ENCODE data around the gene ZFYVE28. TPM values are rescaled to one million over a fixed set of nuclear protein-coding genes. Genes with fewer than 3 reads are reported as not detected.

ZFYVE28 gene
- total and polyA plus RNA-seq, 10 of the 15 experiments (the other 5 are each of a cell fraction or from before 2014, with no cell fraction given) = 0.06 to 1.9 (median 0.22) TPM; not detected in 1

DNA sequence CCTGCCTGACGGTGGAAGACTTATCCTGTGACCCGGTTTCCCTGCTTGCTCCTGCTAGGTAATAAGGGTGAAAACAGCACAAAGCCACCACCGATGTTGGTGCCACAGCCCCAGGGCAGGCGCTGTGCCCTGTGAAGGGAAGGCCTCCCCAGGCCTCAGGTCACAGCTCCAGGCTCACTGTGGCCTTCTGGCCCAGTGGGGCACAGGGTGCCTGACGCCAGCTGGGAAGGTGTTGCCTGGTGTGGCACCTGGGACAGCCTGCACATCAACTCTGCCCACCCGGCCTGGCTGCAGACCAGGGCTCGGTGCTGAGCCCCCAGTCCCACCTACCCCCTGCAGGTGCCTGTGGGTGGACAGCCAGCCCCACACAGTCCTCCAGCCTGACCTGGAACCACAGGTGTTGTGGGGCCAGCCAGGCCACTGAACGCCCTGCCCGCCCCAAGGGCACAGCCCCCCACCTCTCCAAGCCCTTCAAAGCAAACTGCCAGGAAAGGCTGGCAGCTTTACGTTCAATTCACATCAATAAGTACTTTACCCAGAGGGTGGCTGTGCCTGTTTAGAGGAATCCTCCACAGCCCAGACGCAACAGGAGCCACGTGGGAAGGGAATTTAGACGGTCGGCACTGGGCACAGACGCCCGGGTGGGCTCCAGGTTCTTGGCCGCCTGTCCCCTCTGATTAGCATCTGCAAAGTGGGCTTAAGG, 54.3 kb downstream of the ZFYVE28 start:
- no peaks in the 10 kb centered on the region; the same call in 2 of the 3 replicates for H3K9me3 ChIP-seq (replicated peaks; ENCODE audit: control insufficient read depth, insufficient read depth, low read length)
- DNase-seq (ENCODE audit: low read depth, low spot score) (no peak), FAIRE-seq (no peak), ATAC-seq (no peak)
- ChIA-PET RAD21 (ENCODE audit: unreplicated experiment) (no interaction called here), CTCF (no interaction called here), SMC1A (ENCODE audit: uncharacterized antibody, unreplicated experiment) (no interaction called here), POLR2A (no interaction called here)
- H3K27ac ChIP-seq (ENCODE audit: control insufficient read depth, insufficient read depth) = no peak overlapping the region
- no peak overlapping the region for H3K4me2 ChIP-seq (ENCODE audit: control insufficient read depth, insufficient read depth)
- in situ Hi-C loops (cut with MboI) = no loop called here
- H3K79me2 ChIP-seq (ENCODE audit: control insufficient read depth, insufficient read depth, low read length) = no peaks in the 10 kb centered on the region
- no peaks in the 10 kb centered on the region for H4K20me1 ChIP-seq (ENCODE audit: control insufficient read depth, insufficient read depth)
- no peak overlapping the region for H3K4me3 ChIP-seq
- no peaks in the 10 kb centered on the region for H3K36me3 ChIP-seq (ENCODE audit: control insufficient read depth in 2 of 2, insufficient read depth in 2 of 2, low read length in 1 of 2)
- intact Hi-C loops (cut with micrococcal nuclease; ENCODE audit: unreplicated experiment) = no loop called here
- 56% methylated on average over 17 of the region's 17 CpGs for WGBS (ENCODE audit: insufficient coverage, insufficient replicate concordance, low lambda C conversion rate, missing lambda C conversion rate)
- no TSS peak for BruUV-seq (replicated peaks)
- no peaks in the 10 kb centered on the region for H3K4me1 ChIP-seq (ENCODE audit: control insufficient read depth, insufficient read depth, low read length)
- no peaks in the 10 kb centered on the region for H3K27me3 ChIP-seq (replicated peaks in 1 of 2; ENCODE audit: control insufficient read depth in 2 of 2, insufficient read depth in 2 of 2, low read length in 1 of 2)
- TF ChIP-seq JUNB (IDR thresholded peaks at IDR 0.05) (no peak), KLF5 (IDR thresholded peaks at IDR 0.05; ENCODE audit: partially characterized antibody) (no peak), ZNF217 (IDR thresholded peaks at IDR 0.05) (no peak), SREBF1 (IDR thresholded peaks at IDR 0.05; ENCODE audit: low read length) (no peak), EGR1 (IDR thresholded peaks at IDR 0.05; ENCODE audit: borderline replicate concordance in 1 of 2, low read depth in 2 of 2, low read length in 2 of 2) (no peak), YBX1 (IDR thresholded peaks at IDR 0.05) (no peak), SPI1 (IDR thresholded peaks at IDR 0.05; ENCODE audit: borderline replicate concordance, insufficient read depth, low read depth, low read length) (no peak), MEF2A (IDR thresholded peaks at IDR 0.05; ENCODE audit: insufficient read depth, low read depth, low read length) (no peak), BRCA1 (IDR thresholded peaks at IDR 0.05; ENCODE audit: low read depth, low read length) (no peak)
- TF ChIP-seq, protein P1, sequence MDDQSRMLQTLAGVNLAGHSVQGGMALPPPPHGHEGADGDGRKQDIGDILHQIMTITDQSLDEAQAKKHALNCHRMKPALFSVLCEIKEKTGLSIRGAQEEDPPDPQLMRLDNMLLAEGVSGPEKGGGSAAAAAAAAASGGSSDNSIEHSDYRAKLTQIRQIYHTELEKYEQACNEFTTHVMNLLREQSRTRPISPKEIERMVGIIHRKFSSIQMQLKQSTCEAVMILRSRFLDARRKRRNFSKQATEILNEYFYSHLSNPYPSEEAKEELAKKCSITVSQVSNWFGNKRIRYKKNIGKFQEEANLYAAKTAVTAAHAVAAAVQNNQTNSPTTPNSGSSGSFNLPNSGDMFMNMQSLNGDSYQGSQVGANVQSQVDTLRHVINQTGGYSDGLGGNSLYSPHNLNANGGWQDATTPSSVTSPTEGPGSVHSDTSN (IDR thresholded peaks at IDR 0.05; ENCODE audit: insufficient replicate concordance, low read depth, low read length) = no peak
- TF ChIP-seq, protein P2, sequence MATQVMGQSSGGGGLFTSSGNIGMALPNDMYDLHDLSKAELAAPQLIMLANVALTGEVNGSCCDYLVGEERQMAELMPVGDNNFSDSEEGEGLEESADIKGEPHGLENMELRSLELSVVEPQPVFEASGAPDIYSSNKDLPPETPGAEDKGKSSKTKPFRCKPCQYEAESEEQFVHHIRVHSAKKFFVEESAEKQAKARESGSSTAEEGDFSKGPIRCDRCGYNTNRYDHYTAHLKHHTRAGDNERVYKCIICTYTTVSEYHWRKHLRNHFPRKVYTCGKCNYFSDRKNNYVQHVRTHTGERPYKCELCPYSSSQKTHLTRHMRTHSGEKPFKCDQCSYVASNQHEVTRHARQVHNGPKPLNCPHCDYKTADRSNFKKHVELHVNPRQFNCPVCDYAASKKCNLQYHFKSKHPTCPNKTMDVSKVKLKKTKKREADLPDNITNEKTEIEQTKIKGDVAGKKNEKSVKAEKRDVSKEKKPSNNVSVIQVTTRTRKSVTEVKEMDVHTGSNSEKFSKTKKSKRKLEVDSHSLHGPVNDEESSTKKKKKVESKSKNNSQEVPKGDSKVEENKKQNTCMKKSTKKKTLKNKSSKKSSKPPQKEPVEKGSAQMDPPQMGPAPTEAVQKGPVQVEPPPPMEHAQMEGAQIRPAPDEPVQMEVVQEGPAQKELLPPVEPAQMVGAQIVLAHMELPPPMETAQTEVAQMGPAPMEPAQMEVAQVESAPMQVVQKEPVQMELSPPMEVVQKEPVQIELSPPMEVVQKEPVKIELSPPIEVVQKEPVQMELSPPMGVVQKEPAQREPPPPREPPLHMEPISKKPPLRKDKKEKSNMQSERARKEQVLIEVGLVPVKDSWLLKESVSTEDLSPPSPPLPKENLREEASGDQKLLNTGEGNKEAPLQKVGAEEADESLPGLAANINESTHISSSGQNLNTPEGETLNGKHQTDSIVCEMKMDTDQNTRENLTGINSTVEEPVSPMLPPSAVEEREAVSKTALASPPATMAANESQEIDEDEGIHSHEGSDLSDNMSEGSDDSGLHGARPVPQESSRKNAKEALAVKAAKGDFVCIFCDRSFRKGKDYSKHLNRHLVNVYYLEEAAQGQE (IDR thresholded peaks at IDR 0.05; ENCODE audit: low read depth, low read length) = no peak
- no peak overlapping the region for H2AFZ ChIP-seq (ENCODE audit: control insufficient read depth, low read depth, low read length)
- no peak overlapping the region for H3K9ac ChIP-seq (ENCODE audit: control insufficient read depth, insufficient read depth, low read length)

All from GM12878 (cell line).